Left ventricle myocardium inferior (tissue), 1 donor: ENCODE results near the gene HS6ST3. TPM values are rescaled to one million over a fixed set of nuclear protein-coding genes. Genes with fewer than 3 reads are reported as not detected.

Experiments used
- DNase-seq: peaks from one replicate; pipeline ENCODE4 v3.0.0-alpha.2; 2020
- H3K27ac ChIP-seq: fragments of 200-600 bp; replicated peaks from 2 replicates; pipeline ENCODE4 v1.8.0; 2021
- H3K27me3 ChIP-seq: fragments of 200-600 bp; 2 replicates; pipeline ENCODE4 v1.8.0; 2021; ENCODE audit warnings: low read depth
- H3K36me3 ChIP-seq: fragments of 200-600 bp; 2 replicates; pipeline ENCODE4 v1.8.0; 2021
- H3K4me1 ChIP-seq: fragments of 200-600 bp; 2 replicates; pipeline ENCODE4 v1.8.0; 2021
- H3K4me3 ChIP-seq: fragments of 200-600 bp; 2 replicates; pipeline ENCODE4 v1.8.0; 2021; ENCODE audit warnings: mild to moderate bottlenecking, moderate library complexity
- H3K9me3 ChIP-seq: fragments of 200-600 bp; replicated peaks from 2 replicates; pipeline ENCODE4 v1.8.0; 2021
- CTCF ChIP-seq: fragments of 200-600 bp; IDR thresholded peaks from 2 replicates; pipeline ENCODE4 v1.8.0; 2021; ENCODE audit warnings: antibody characterized with exemption, mild to moderate bottlenecking, borderline replicate concordance
- intact Hi-C: fragments of 100-400 bp; cut with micrococcal nuclease; formaldehyde crosslinking; loops from one replicate; pipeline ENCODE4 v1.11.0; 2022
- total RNA-seq: library from RNA; stranded (reverse); fragmentation: NEBNext Ultra II Directional; extraction: Animal tissue kit (Norgen Biotek cat#: 25700); gene quantifications from one replicate; pipeline ENCODE4 v1.2.1, GENCODE V29; 2021
- donor health status: DM: no; HTN: yes; CAD: no; lungs with severe emphysema.

Gene HS6ST3
- total RNA-seq, 1 donor from 2014 or later: 2.0 TPM

GRCh38 chr13:96730676-96731075 lies 640.8 kb downstream of the HS6ST3 start:
- TF ChIP-seq CTCF: no peak
- Histone ChIP-seq H3K4me1 (no peaks in the 10 kb centered on the region), H3K27me3 (no peaks in the 10 kb centered on the region), H3K9me3 (peaks cover 15% of the 10 kb centered on the region), H3K4me3 (no peak overlapping the region), H3K36me3 (no peaks in the 10 kb centered on the region), H3K27ac (no peak overlapping the region)
- intact Hi-C loops: no loop called here
- DNase-seq: no peak

- Histone ChIP-seq H3K27ac (no peak overlapping the region), H3K36me3 (no peaks in the 10 kb centered on the region), H3K4me1 (no peaks in the 10 kb centered on the region), H3K9me3 (peaks cover 7% of the 10 kb centered on the region), H3K4me3 (no peak overlapping the region), H3K27me3 (no peaks in the 10 kb centered on the region)
- intact Hi-C loops: no loop called here
- TF ChIP-seq CTCF: no peak
- no peak for DNase-seq
Measured at GRCh38 chr13:96734499-96734898, 644.6 kb downstream of the HS6ST3 start.

- intact Hi-C loops: no loop called here
- no peaks in the 10 kb centered on the region for H3K27me3 ChIP-seq
- TF ChIP-seq CTCF: no peak
- no peaks in the 10 kb centered on the region for H3K9me3 ChIP-seq
- no peaks in the 10 kb centered on the region for H3K4me1 ChIP-seq
- H3K4me3 ChIP-seq: no peak overlapping the region
- H3K27ac ChIP-seq: no peak overlapping the region
- no peak for DNase-seq
- H3K36me3 ChIP-seq: no peaks in the 10 kb centered on the region
Measured at GRCh38 chr13:96741779-96742178, 651.9 kb downstream of the HS6ST3 start.

- TF ChIP-seq CTCF: no peak
- Histone ChIP-seq H3K27ac (no peak overlapping the region), H3K36me3 (no peaks in the 10 kb centered on the region), H3K9me3 (no peaks in the 10 kb centered on the region), H3K4me3 (no peak overlapping the region), H3K27me3 (no peaks in the 10 kb centered on the region), H3K4me1 (no peaks in the 10 kb centered on the region)
- no peak for DNase-seq
- intact Hi-C loops: no loop called here
Measured at GRCh38 chr13:96743296-96744089, 653.6 kb downstream of the HS6ST3 start.

- Histone ChIP-seq H3K27me3 (no peaks in the 10 kb centered on the region), H3K27ac (no peak overlapping the region), H3K36me3 (no peaks in the 10 kb centered on the region), H3K9me3 (no peaks in the 10 kb centered on the region), H3K4me3 (no peak overlapping the region), H3K4me1 (no peaks in the 10 kb centered on the region)
- DNase-seq: no peak
- TF ChIP-seq CTCF: no peak
- intact Hi-C loops: no loop called here
Measured at GRCh38 chr13:96744367-96745331, 654.7 kb downstream of the HS6ST3 start.
